Vagina (tissue), 2 donors: ENCODE data around the gene ADAMTS2. TPM values are rescaled to one million over a fixed set of nuclear protein-coding genes. Genes with fewer than 3 reads are reported as not detected.
A peak's percentile ranks its signal among the peaks of the same experiment; 100 is the strongest.
"Not testable (repeated sequence)": the region's sequence is repeated elsewhere in the genome, so short reads cannot be mapped to it uniquely, and the experiment has no call there.

Experiments used
- DNase-seq, 2 donors: peaks; one replicate each; pipeline ENCODE4 v3.0.0-alpha.2; 2017; ENCODE audit errors: extremely low spot score in 2 of 2
- H3K27ac ChIP-seq: fragments of 200-600 bp; sonication (generic); one replicate; pipeline ENCODE4 v1.5.1; 2019
- H3K27me3 ChIP-seq: fragments of 200-600 bp; sonication (generic); one replicate; pipeline ENCODE4 v1.5.1; 2019
- H3K36me3 ChIP-seq, 2 donors: fragments of 200-600 bp; sonication (generic); one replicate each; pipeline ENCODE4 v1.5.1; 2017 to 2019
- H3K4me1 ChIP-seq: fragments of 200-600 bp; sonication (generic); one replicate; pipeline ENCODE4 v1.5.1; 2019
- H3K4me3 ChIP-seq, 2 donors: fragments of 200-600 bp; sonication (generic); 1 replicate in 1 of 2; 2 replicates in 1 of 2; pipeline ENCODE4 v1.5.1; 2016 to 2019
- H3K9me3 ChIP-seq: fragments of 200-600 bp; sonication (generic); one replicate; pipeline ENCODE4 v1.5.1; 2019
- POLR2A ChIP-seq, 2 donors: fragments of 450-650 bp; IDR thresholded peaks; one replicate each; pipeline ENCODE4 v1.6.1; 2017; ENCODE audit warnings: antibody characterized with exemption in 2 of 2, mild to moderate bottlenecking in 2 of 2, moderate library complexity in 2 of 2
- POLR2AphosphoS5 ChIP-seq, 2 donors: sonication (generic); formaldehyde crosslinking; IDR thresholded peaks; one replicate each; pipeline ENCODE4 v1.9.0; 2017; ENCODE audit warnings: antibody characterized with exemption in 2 of 2, mild to moderate bottlenecking in 2 of 2, low read depth in 1 of 2; ENCODE audit not compliant: insufficient read depth in 1 of 2
- intact Hi-C: fragments of 100-400 bp; cut with DNase I; formaldehyde crosslinking; loops from one replicate; pipeline ENCODE4 v1.15.1; 2023
- total RNA-seq: library from RNA; depleted of rRNA; stranded (reverse); fragments of >200 nt; gene quantifications from one replicate; pipeline ENCODE4 v1.2.3, GENCODE V29; 2016
- TF ChIP-seq, protein P1 (sequence below), 3 experiments: fragments of 450-650 bp in 2 of 3; fragments of 200-600 bp in 1 of 3; sonication (generic) in 1 of 3; IDR thresholded peaks; one replicate each; pipeline ENCODE4 v1.5.1; 2017 to 2019; ENCODE audit warnings: antibody characterized with exemption in 3 of 3, mild to moderate bottlenecking in 2 of 3, moderate library complexity in 2 of 3

The ADAMTS2 gene
- total RNA-seq, 1 donor from 2014 or later: 17.4 TPM

DNA sequence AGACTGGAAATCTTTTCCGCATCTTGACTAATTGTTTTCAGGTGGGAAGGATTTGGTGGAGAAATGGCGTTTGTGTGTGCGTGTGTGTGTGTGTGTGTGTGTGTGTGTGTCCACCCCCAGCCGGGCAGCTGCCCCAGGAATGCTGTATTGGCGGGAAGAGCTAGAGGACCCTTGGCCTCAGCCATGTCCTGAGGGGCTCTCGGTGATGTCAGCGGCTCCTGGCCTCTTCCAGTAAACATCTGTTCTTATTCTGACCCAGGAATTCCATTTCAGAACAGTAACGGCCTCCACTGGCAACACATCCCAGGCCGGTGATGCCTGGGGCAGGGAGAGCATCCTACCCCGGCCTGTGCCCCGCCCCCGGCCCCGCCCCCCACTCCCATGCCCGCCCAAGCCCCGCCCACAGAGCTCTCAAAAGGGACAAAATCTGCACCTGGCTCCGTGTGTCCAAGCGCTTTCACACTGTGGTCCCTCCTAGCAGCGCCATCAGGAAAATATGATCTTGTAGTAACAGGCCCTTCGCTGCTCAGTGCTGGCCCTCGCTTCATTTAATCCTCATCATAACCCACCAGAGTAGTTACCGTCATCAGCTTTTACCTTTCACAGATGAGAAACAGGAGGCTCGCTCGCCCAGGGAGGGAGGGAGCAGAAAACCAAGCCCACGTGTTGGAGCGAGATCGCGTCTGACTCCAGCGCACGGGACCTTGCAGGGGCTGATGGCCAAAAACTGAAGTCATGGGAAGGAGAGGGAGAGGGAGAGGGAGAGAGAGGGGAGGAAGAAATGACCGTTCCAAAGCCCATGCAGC is 18.9 kb downstream of the ADAMTS2 start:
- TF ChIP-seq POLR2AphosphoS5 (IDR thresholded peaks at IDR 0.05; ENCODE audit: insufficient read depth in 1 of 2, low read depth in 1 of 2): peak; percentile 20 to 65
- TF ChIP-seq, protein P1, sequence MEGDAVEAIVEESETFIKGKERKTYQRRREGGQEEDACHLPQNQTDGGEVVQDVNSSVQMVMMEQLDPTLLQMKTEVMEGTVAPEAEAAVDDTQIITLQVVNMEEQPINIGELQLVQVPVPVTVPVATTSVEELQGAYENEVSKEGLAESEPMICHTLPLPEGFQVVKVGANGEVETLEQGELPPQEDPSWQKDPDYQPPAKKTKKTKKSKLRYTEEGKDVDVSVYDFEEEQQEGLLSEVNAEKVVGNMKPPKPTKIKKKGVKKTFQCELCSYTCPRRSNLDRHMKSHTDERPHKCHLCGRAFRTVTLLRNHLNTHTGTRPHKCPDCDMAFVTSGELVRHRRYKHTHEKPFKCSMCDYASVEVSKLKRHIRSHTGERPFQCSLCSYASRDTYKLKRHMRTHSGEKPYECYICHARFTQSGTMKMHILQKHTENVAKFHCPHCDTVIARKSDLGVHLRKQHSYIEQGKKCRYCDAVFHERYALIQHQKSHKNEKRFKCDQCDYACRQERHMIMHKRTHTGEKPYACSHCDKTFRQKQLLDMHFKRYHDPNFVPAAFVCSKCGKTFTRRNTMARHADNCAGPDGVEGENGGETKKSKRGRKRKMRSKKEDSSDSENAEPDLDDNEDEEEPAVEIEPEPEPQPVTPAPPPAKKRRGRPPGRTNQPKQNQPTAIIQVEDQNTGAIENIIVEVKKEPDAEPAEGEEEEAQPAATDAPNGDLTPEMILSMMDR (IDR thresholded peaks at IDR 0.05): no peak
- TF ChIP-seq POLR2A (IDR thresholded peaks at IDR 0.05): no peak
- peak overlapping the region; percentile 87 for H3K27ac ChIP-seq
- no peaks in the 10 kb centered on the region for H3K36me3 ChIP-seq
- peak in 1 of 2 donors; percentile 97 for DNase-seq
- H3K27me3 ChIP-seq: no peaks in the 10 kb centered on the region
- peak overlapping the region in 1 of 2 donors; percentile 19 for H3K4me3 ChIP-seq
- intact Hi-C loops: no loop called here
- no peaks in the 10 kb centered on the region for H3K9me3 ChIP-seq
- peaks cover 27% of the 10 kb centered on the region for H3K4me1 ChIP-seq

GRCh38 chr5:179325296-179326031 is 19.8 kb downstream of the ADAMTS2 start:
- peaks cover 25% of the 10 kb centered on the region for H3K4me1 ChIP-seq
- no peak for DNase-seq
- peak overlapping the region; percentile 87 for H3K27ac ChIP-seq
- H3K9me3 ChIP-seq: no peaks in the 10 kb centered on the region
- H3K4me3 ChIP-seq: peak overlapping the region in 1 of 2 donors; percentile 19
- TF ChIP-seq, protein P1 (IDR thresholded peaks at IDR 0.05): no peak
- TF ChIP-seq POLR2A (IDR thresholded peaks at IDR 0.05) (no peak), POLR2AphosphoS5 (IDR thresholded peaks at IDR 0.05; ENCODE audit: insufficient read depth in 1 of 2, low read depth in 1 of 2) (no peak)
- H3K36me3 ChIP-seq: no peaks in the 10 kb centered on the region
- intact Hi-C loops: no loop called here
- no peaks in the 10 kb centered on the region for H3K27me3 ChIP-seq

DNA sequence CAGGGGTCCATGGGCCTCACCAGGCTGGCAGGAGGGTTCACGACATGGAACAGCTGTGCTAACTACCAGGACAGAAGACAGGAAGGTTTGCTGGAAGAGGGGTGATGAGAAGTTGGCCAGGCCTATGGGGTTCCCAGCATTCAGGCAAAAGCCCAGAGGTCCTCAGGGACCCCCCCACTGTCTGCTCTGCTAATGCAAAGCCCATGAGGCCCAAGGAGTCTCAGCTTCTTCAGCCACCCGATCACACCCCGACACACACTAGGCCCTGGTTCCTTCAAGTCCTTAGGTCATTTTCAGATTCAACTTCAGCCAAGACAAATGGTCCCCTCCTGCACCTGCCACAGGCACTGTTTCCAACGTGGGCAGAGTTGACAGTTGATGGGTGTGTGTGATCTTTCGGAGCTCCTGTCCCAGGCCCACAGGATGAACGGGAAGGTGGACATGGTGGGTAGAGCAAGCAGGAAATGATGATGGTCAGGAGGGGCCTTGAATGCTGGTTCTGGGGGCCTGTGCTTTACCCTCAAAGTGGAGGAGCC is 20.4 kb downstream of the ADAMTS2 start:
- no peak for DNase-seq
- H3K4me3 ChIP-seq: no peak overlapping the region
- intact Hi-C loops: no loop called here
- H3K4me1 ChIP-seq: peaks cover 28% of the 10 kb centered on the region
- peak overlapping the region; percentile 87 for H3K27ac ChIP-seq
- H3K27me3 ChIP-seq: no peaks in the 10 kb centered on the region
- no peaks in the 10 kb centered on the region for H3K36me3 ChIP-seq
- H3K9me3 ChIP-seq: no peaks in the 10 kb centered on the region
- TF ChIP-seq POLR2AphosphoS5 (IDR thresholded peaks at IDR 0.05; ENCODE audit: insufficient read depth in 1 of 2, low read depth in 1 of 2) (no peak), POLR2A (IDR thresholded peaks at IDR 0.05) (no peak)
- TF ChIP-seq, protein P1 (IDR thresholded peaks at IDR 0.05): no peak

- intact Hi-C loops, DNase-seq, H3K4me3 ChIP-seq, H3K27me3 ChIP-seq, H3K36me3 ChIP-seq, H3K9me3 ChIP-seq: not testable (repeated sequence)
- Histone ChIP-seq H3K4me1 (peaks cover 34% of the 10 kb centered on the region), H3K27ac (peak overlapping the region; percentile 87)
Measured at GRCh38 chr5:179324316-179324715, 20.9 kb downstream of the ADAMTS2 start.

DNA sequence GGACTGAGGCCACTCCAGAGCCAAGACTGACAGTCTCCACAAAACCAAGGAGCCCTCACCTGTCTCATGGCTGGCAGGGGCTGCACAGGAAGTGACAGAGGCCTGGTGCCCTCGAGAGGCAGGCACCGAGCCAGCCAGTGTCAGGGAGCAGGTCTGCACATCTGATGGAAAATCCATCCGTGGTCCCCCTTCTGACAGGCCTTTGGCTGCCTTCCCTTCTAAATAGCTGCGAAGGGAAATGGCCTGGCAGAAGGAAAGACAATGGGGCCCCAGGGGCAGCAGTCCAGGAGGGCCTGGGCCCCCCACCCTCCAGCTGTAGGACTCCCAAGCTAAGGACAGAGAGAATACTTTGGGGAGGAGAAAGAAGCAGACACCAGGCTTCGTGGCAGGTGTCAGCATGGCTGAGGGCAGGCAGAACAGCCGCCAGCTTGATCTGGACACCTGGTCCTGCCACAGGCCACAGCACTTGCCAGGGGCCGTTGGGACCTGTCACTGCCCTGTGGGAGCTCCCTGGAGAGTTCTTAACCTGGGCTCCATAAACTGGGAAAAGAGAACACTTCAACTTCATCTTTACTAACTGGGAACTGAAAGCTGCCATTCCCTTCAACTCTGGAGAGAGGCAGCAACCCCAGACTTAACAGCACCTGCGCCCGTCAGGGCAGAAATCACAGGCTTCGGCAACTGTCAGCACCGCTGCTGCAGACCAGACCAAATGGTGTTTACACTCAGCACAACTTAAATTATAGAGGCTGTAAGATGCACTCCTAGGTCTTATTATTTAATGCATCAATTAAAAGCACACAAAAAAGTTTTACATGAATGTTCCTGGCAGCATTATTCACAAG is 22.0 kb downstream of the ADAMTS2 start:
- Histone ChIP-seq H3K27me3 (no peaks in the 10 kb centered on the region), H3K36me3 (no peaks in the 10 kb centered on the region), H3K4me1 (peaks cover 44% of the 10 kb centered on the region), H3K9me3 (no peaks in the 10 kb centered on the region), H3K27ac (peak overlapping the region; percentile 20), H3K4me3 (no peak overlapping the region)
- TF ChIP-seq POLR2A (IDR thresholded peaks at IDR 0.05): no peak
- TF ChIP-seq POLR2AphosphoS5 (IDR thresholded peaks at IDR 0.05; ENCODE audit: insufficient read depth in 1 of 2, low read depth in 1 of 2): no peak
- intact Hi-C loops: no loop called here
- no peak for DNase-seq
